Activated T-cell treated with anti-CD3 and anti-CD28 coated beads for 48 hours (primary cell): ENCODE results near the gene PER1.
"Not testable (repeated sequence)": the region's sequence is repeated elsewhere in the genome, so short reads cannot be mapped to it uniquely, and the experiment has no call there.

ENCODE experiments used
- DNase-seq: peaks from one replicate; pipeline ENCODE4 v3.0.0-alpha.2; 2020; ENCODE audit warnings: low read depth

PER1 gene

DNA sequence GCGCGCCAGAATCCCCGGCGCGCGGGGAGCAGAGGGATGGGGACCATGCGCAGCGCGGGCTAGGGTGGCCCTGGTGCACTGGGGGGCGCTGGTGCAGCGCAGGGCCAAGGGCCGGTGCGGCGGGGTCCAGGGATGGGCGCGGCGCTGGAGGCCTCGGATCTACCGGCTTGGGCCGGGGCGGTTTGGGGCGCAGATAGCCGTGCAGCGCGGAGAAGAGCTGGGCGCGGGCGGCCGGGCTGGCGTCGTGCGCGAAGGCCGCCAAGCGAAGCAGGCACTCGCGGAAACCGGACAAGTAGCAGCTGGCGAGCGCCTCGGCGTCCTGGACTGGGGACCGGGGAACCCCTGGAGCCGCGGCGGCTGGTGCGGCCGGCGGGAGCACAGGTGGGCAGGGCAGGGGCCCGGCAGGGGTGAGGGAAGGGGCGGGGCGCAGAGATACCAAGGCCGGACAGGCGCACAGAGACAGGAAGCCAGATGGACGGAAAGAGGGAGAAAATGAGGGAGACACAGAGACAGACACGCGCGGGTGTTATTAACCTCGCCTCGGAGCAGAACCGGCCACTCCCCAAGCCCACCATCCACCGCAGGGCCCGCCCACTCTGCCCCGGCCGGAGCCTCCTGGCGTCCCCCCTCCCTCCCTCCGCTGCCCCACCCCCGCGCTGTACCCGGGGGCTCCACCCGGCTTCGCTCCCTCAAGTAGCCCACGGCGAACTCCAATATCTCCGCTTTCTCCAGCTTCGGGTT lies 30.4 kb downstream of the PER1 start:
- DNase-seq: peak; percentile 72

DNA sequence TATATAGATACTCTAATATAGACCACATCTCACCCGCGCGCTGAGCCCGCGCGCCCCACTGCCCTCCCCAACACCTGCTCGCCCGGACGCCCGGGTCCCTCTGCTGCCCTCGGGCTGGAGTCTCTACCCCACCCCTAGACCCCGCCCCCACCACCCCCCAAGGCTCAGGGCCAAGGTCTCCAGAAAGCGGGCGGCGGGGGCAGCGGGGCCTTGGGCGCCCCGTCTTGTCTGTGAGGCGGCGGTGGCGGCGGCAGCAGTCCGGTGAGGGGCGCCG lies 30.9 kb downstream of the PER1 start:
- DNase-seq: no peak

DNA sequence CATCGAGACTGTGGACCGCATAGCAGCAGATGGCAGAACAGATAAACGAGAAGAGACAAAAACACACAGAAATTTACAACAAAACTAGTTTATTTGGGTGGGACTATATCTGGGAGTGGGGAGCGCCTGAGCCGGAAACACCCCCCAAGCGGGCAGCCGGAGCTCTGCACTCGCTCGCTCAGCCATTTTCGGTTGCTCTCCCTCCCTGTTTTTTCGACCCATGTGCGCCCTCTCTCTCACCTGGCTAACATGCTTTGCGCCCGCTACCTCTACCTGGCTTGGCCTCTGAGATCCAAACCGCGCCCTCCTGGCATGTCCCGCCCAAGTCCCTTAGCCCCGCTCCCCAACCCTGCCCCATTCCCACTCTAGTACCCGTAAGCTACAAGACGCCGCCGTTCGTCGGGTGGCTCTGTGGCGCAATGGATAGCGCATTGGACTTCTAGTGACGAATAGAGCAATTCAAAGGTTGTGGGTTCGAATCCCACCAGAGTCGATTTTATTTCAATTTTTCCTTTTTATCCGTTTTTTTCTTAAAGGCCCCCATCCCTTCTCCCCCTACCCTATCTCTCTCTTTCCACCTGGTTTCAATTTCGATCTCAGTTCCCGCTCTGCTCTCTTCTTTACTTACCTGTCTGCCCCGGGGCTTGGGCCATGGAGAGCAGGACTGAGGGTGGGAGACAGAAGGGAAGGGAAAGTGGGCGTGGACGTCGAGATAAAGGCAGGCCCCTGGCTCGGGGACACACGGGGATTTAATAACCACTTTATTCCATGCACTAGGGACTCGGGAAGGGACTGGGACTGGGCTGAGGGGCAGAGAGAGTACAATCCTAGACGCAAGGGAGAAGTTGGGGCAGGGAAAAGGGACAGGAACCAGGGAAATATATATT lies 31.4 kb downstream of the PER1 start:
- DNase-seq: peak; percentile 81

- peak; percentile 86 for DNase-seq
Observed at GRCh38 chr17:8119581-8120519, 32.4 kb downstream of the PER1 start.

DNA sequence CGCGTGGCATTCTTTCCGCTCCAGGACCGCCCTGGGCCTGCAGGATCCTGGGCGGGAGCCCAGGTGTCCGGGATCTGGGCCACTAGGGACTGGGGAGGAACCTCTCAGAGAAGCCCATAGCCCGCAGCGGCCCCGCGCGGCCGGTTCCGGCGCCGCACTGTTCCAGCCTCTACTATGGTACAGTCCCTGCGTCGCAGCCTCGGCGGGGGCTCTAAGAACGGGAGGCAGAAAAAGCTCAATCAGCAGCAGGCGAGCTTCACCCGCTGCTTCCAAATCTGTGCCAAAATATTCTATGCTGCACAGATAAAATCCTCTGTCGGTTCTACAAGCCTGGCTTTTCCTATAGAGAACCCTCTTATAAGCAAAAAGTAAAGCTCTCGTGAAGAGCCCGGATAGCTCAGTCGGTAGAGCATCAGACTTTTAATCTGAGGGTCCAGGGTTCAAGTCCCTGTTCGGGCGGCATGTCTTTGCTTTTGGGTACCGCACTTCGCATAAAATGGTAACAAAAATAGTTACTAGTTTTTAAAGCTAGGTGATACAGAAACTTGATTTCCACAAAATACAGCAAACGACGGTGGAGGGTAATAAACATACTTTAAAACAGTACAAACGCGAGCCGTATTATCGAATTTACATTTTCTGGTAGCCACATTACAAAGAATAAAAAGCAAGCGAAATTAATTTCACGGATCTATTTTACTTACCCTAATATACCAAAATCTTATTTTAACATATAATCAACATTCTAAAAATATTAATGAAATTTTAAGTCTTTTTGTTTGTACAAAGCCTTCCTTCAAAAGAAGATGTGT lies 33.2 kb downstream of the PER1 start:
- peak; percentile 85 for DNase-seq

DNA sequence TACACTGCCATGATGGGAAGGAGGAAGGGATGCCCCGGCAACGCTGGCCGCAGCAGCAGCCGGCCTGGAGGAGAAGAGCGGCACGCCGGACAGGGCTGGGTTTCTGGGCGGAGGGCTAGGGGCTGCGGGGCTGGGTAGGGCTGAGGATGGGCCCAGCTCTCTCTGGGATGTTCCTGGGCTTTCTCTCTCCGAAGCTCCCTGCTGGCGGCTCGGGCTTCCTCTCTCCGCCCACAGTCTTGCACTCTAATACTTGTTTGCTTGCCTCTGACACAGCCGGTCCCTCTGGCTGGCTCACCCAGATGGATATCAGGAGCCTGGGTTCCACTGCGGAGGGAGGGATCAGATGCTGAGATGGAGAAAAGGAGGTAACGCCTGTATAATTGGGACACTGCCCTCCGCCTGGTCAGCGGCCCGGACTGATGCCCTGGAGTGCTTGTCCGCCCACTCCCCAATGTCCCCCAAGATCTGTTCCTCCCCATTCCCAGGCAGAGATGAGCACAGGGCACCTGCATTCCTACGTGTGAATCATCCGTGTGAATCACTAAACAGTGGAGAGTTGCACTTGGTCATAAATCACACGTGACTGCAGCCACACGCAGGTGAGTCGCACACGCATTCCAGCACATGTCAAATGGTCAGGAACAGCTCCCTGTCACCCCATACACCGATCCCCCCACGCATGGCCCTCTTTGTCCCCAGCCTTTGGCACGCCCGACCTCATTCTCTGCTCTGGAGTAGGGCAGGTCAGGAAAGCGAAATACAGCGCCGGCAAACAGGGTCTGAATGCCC lies 34.0 kb downstream of the PER1 start, which contains the start of gene ALOXE3:
ALOXE3 (minus strand) TSS at position 535 of the 789 bp plus-strand sequence; CDS start at position 11, 524 bp downstream.
- no peak for DNase-seq

GRCh38 chr17:8117367-8117979 lies 34.7 kb downstream of the PER1 start:
- DNase-seq: no peak

GRCh38 chr17:8116776-8117175 lies 35.4 kb downstream of the PER1 start:
- no peak for DNase-seq

DNA sequence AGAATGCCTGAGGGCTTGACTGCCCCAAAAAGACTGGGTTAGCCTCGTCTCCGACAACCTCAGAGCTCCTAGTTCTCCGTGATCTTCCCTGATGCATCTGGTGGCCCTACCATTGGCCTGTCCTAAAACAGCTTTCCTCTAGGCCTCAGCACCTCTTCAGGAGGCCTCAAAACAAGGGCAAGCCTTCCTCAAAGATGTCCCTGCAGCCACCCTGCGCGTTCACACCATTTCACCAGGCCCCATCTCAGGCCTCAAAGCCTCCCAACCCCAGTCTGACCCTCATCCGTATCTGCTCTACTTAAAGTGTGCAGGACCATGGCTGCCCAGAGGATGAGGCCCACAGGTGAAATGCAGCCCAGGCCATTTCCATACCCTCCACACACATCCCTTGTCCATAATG lies 41.3 kb downstream of the PER1 start:
- no peak for DNase-seq

DNA sequence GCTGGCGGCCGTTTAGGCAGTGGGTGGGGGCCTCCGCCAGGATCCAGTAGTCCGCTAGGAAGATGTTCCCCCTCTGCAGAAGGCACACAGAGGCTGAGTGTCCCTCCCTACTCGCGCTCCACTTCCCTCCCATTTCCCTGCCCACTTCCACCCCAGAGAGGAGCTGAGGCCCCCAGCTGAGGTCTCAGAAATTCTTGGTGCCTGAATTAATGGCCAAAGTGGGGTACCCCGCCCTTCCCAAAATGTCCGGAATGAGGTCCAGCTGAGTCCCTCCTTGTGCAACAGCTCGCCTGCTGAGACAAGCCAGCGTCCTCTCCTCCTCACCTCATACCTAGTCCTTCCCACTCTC lies 41.8 kb downstream of the PER1 start:
- no peak for DNase-seq

GRCh38 chr17:8109661-8110455 lies 42.3 kb downstream of the PER1 start:
- DNase-seq: peak; percentile 76

DNA sequence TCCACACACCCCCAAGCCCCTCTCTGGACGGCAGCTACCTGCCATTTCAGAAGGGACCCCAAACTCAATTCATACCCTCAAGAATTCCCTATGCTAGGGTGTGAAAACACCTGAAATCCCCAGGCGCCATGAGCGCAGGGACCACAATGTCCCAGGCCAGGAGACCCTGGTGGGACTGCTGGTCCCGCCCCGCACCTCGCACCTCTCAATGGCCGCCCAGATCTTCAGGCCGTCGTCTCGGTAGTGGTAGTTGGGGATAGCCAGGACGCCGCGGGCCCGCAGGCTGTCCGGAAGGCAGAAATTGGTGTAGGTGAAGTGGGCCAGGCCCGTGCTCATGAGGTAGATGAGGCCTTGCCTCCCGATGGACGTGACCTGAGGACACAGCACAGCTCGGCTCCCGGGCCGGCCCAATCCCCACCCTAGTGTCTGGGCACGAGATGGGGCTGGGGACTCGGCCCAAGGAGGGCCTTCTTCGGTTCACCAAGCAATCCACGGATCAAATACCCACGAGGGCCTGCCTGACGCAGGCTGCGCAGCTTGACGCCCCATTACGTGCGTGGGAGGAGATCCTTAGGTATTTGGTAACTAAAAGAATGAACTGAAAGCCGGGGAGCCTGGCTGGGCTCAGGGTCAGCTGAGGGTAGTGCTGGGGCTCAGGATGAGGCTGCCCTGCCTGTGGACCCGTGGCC lies 43.1 kb downstream of the PER1 start:
- DNase-seq: no peak

- DNase-seq: not testable (repeated sequence)
Observed at GRCh38 chr17:8106980-8107379, 45.2 kb downstream of the PER1 start.

- DNase-seq: no peak
Observed at GRCh38 chr17:8105957-8106398, 46.2 kb downstream of the PER1 start.

- DNase-seq: no peak
Observed at GRCh38 chr17:8104911-8105310, 47.3 kb downstream of the PER1 start.

- no peak for DNase-seq
Observed at GRCh38 chr17:8103549-8103948, 48.7 kb downstream of the PER1 start.

DNA sequence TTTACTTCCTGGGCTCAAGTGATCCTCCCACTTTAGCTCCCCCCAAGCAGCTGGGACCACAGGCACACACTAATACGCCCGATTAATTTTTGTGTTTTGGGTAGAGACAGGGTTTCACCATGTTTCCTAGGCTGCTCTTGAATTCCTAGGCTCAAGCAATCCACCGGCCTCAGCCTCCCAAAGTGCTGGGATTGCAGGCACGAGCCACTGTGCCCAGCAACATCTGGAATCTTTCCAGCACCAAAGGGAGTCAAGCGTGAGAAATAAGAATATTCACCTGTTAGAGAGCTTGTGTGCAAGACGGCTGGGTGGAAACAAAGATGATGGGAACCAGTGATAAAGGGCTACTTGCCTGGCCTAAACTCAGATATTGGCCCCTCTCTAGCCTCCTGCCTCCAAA lies 50.5 kb downstream of the PER1 start:
- DNase-seq: no peak

- no peak for DNase-seq
Observed at GRCh38 chr17:8100763-8101162, 51.4 kb downstream of the PER1 start.

DNA sequence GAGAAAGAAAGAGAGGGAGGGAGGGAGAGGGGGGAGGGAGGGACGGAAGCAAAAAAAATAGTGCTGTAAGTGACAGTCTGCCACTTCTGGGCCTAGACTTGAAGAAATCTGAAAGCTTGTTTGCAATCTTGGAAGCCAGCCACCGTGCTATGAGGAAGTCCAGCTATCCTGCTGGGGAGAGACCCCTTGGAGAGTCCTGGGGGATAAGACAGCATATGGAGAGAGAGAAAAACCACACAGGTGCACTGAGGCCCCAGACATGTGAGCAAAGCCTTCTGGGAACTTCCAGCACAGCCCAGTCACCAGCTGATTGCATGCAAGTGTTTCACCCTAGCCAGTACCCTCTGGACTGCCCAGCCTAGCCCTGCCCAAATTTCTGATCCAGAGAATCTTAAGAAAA lies 52.1 kb downstream of the PER1 start:
- DNase-seq: no peak
